GM19463 (cell line): ENCODE results near the gene ENTR1.

ENCODE experiments used
- ATAC-seq: cut with Tn5 transposase; IDR thresholded peaks from one replicate; pipeline ENCODE4 v1.9.1; 2021; ENCODE audit warnings: mild to moderate bottlenecking, moderate library complexity; ENCODE audit not compliant: unreplicated experiment

The ENTR1 gene

GRCh38 chr9:136379003-136379287 is 31.5 kb downstream of the ENTR1 start:
- ATAC-seq, result no peak

DNA sequence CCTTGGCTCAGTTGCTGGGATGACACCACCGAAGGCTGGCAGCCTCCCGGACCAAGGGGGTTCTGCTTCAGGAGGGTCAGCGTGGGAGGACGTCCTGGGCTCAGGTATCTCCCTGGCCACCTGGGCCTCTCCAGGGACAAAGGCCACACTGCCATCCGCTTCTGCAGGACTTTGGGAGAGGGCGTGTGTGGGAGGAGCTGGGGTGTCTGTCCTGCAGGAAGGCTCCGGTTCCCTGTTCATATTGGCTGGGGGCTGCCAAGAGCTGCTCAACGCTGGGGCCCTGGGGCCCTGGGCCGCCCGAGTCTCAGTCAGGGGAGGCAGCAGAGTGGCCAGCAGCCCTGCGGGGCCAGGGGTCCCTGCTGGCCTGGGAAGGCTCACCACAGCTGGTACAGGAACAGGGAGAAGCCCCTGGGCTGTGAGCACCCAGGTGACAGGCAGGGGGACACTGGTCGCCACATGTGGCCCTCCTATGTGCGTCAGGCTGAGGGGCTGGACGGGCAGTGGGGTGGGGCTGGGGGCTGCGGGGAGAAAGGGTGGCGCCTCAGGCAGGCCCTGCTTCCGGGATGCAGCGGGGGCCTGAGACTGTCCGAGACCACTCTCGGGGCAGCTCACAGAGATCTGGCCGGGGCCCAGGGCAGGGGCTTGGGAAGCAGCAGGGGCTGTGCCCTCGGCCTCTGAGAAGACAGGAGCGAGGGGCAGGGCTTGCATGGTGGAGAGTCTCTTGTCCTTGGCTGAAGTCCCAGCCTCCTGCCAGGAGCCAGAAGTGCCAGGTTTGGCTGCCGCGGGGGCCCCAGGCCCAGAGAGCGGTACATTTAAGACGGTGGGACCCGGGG is 32.0 kb downstream of the ENTR1 start:
- no peak for ATAC-seq

- no peak for ATAC-seq
These were observed 32.9 kb downstream of the ENTR1 start for GRCh38 chr9:136377341-136378169.

DNA sequence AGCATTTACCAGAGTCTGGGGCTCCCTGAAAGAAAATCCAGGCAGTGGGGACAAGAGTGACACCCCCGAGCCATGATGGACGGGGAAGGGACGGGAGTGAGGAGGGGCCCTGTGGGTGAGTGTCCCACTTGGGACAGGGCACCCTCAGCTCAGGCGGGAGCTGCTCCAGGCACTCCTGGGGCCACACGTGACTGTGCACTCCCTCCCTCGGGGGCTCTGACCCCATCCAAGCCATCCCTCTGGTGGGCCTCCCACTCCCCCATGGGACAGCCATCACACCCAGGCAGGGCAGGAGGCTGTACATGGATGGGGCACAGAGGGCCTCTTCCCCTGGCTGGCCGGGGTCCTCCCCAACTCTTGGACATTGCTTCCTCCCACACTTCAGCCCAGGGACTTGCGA is 34.0 kb downstream of the ENTR1 start:
- ATAC-seq, result no peak

DNA sequence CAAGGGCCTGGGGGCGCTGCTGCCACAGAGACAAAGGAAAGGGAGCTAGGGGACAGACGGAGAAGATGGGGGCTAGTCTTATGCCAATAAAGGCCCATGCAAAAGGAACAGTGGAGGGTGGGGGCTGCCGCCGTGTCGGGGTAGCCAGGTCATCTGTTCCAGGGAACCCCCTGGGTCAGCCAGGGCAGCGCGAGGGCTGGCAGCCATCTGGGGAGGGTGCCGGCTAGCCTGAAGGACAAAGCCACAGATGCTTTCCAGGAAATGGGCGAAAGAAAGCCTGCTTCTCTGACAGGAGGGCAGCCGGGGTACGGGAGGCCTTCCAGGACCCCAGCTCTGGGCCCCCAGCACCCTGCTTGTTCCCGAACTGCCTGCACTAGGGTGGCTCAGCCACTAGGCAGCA is 35.3 kb downstream of the ENTR1 start:
- ATAC-seq, result no peak

DNA sequence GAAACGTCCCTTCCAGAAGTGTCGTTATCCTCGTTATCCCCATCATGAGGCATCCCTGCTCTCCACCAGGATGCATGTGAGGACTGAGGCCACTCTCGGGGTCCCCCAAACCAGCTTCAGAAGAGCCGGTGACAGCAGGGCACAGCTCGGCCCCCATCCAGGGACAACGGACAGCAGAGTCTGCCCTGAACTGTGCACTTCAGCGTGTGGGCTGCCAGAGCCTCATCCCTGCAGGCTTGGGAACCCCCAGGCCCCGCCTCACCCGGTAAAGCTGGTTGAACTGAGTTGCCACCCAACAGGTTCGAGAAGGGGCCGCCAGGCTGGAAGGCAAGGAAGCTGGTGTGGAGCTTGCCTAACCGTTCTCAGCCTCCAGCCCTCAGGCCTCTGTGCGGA is 36.2 kb downstream of the ENTR1 start:
- ATAC-seq, result no peak

GRCh38 chr9:136373300-136374182 is 36.9 kb downstream of the ENTR1 start, which contains the start of gene CARD9:
CARD9 (minus strand) TSS chr9:136373669; CDS start chr9:136372078, 1,591 bp downstream.
- no peak for ATAC-seq

DNA sequence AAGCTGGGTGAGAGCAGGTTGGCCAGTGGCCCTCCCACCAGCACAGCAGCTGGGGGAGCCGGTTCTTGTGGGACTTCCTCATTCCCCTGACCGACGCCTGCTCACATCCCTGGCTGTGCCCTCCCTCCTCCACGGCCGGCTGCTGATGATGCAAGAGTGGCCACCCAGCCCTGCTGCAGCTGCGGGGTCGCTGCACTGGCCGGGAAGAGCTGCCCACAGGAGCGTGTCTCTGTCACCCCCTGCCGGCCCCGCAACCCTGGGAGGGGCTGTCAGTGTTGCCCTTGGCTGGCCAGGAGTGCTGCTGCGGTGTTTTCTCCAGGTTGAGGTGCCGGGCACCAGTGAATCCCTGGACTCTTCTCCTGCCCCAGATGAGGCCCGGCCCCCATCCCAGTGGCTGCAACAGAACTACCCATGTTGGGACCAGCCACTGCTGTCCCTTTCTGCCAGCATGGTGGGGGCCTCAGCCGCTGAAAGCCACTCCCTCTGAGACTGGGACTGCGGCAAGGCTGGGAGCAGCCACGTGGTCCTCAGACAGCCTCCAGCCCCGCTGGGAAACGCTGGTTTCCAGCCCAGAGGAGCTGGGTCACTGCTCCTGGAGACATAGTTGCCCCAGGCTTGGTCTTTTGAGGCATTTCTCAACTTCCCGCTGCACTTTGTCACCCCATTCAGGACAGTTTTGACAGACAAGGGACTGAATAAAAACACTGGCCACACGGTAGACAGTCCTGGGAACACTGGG is 37.7 kb downstream of the ENTR1 start:
- no peak for ATAC-seq

- no peak for ATAC-seq
These were observed 38.4 kb downstream of the ENTR1 start for GRCh38 chr9:136372006-136372405.

DNA sequence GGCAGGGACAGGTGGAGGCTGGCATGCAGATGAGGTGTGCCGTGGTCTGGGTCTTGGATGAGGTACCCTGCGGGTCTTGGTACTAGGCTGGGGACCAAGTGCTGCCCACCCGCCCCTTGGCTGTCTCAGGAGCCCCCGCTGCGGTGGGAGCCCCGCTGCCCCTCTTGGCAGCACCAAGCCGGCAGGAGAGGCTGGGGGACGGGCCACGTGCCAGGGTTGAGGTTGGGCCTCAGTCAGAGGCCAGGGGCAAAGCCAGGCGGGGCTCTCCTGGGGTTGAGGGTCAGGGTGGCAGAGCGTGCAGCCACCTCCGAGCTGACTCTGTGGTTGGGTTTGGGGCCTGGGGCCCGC is 38.9 kb downstream of the ENTR1 start:
- no peak for ATAC-seq

- ATAC-seq, result no peak
These were observed 39.5 kb downstream of the ENTR1 start for GRCh38 chr9:136370687-136371532.

GRCh38 chr9:136370037-136370436 is 40.4 kb downstream of the ENTR1 start:
- no peak for ATAC-seq

DNA sequence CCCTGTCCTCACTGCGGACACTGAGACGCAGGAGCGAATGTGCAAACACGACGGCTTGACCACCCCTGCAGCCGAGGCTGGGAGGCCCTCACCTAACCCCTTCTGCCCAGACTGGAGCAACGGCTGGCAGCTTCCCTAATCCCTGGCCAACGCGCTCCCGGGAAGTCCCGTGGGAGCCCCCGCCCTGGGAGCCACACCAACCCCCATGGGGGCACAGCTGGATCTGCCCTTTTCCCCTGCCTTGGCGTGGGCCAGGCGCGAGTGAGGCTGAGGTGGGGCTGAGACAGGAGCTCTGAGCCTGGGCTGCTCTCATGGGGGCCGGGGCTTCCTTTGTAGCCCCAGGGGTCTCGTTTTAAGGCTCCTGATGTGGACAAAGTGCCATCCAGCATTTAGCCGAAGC is 42.2 kb downstream of the ENTR1 start:
- ATAC-seq, result no peak

DNA sequence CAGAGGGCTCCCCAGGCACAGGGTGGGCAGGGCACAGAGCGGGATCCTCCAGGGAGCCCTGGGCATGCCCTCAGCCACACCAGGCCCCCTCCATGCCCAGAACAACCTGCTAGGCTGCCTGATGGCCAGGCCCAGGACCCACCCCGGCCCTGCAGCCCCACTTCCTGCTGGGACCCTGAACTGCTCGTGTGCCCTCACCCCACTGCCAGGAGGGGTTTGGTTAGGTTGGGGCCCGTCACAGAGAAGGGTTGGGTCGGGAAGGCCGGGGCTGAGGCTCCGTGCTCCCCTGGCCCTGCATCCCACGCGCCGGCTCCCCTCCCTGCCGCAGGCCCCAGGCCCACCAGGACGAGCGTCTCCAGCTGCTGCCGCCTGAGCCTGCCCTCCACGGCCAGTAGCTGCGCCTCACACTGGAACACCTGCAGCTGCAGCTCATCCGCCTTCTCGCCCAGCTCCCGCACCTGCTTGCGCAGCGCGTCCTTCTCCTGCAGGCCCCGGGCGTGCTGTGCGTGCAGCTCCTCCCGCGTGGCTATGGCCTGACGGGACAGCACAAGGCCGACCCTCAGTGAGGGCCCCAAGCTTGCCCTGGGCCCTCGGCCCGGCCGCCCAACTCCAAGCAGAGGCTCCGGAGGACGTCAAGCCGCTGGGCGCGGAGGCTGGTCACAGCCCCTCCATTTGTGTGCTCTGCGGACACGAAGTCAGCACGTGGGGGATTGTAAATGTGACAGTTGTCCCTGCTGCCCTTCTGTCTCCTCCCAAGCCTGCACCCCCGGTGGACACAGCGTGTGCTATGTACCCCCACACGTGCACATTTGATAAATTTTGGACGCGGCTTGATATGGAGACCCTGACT is 42.9 kb downstream of the ENTR1 start:
- ATAC-seq, result no peak

- ATAC-seq, result no peak
These were observed 43.6 kb downstream of the ENTR1 start for GRCh38 chr9:136366826-136367225.

DNA sequence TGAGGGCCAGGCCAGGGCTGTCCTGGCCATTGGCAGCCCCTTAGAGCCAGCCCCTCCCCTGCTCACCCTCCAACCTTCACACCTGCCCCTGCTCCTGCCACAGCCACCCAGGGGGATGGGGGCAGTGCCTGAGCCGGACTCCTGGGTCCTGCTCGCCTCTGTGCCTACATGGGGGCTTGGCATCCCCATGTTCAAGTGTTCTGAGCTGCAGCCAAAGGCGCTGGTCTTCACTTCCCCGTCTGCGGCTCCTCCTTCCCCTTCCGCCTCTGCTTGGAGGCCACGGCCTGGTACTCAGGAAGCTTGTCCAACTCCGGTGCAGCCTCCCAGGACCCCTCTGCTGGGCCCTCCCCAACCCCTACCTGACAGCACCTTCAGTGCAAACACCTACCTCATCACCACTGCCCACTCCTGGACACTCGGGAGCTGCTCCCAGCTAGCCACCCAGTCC is 44.6 kb downstream of the ENTR1 start:
- no peak for ATAC-seq

- no peak for ATAC-seq
These were observed 45.3 kb downstream of the ENTR1 start for GRCh38 chr9:136364942-136365774.
